Loucy (cell line): ENCODE measurements around the gene SFMBT2.

Experiments
- CTCF ChIP-seq: fragments of 200-600 bp; sonication (generic); conservative IDR thresholded peaks from 2 replicates; pipeline ENCODE4 v1.5.1; 2014; ENCODE audit warnings: mild to moderate bottlenecking, antibody characterized with exemption, low read length
- EZH2phosphoT487 ChIP-seq: fragments of 200-600 bp; IDR thresholded peaks from 2 replicates; pipeline ENCODE4 v1.6.1; 2018; ENCODE audit warnings: antibody characterized with exemption, mild to moderate bottlenecking, moderate library complexity, borderline replicate concordance

GRCh38 chr10:7421526-7421925 is 10.7 kb upstream of the SFMBT2 start:
- TF ChIP-seq CTCF (no peak), EZH2phosphoT487 (no peak)
